H9 (cell line): ENCODE measurements around the gene ZBTB20. TPM values are rescaled to one million over a fixed set of nuclear protein-coding genes. Genes with fewer than 3 reads are reported as not detected.

Experiments
- DNase-seq: peaks from one replicate; pipeline ENCODE4 v3.0.0-alpha.2; 2017
- H2AFZ ChIP-seq: one replicate; pipeline ENCODE4 v1.6.1; 2013; ENCODE audit warnings: mild to moderate bottlenecking, low read length, control low read depth, moderate library complexity
- H2AK5ac ChIP-seq: 2 replicates; pipeline ENCODE4 v1.6.1; 2013; ENCODE audit warnings: low read length, control low read depth, mixed read lengths; ENCODE audit not compliant: insufficient read length
- H2BK120ac ChIP-seq: one replicate; pipeline ENCODE4 v1.6.1; 2013; ENCODE audit warnings: low read depth, mild to moderate bottlenecking, low read length, control low read depth, inconsistent platforms; ENCODE audit not compliant: poor library complexity, severe bottlenecking
- H2BK12ac ChIP-seq: 2 replicates; pipeline ENCODE4 v1.6.1; 2013; ENCODE audit warnings: low read length, control low read depth, mixed read lengths, low read depth; ENCODE audit not compliant: insufficient read length
- H2BK15ac ChIP-seq: 2 replicates; pipeline ENCODE4 v1.6.1; 2013; ENCODE audit warnings: low read depth, low read length, control low read depth
- H2BK20ac ChIP-seq: one replicate; pipeline ENCODE4 v1.6.1; 2013; ENCODE audit warnings: low read depth, mild to moderate bottlenecking, low read length, control low read depth, inconsistent platforms; ENCODE audit not compliant: poor library complexity, severe bottlenecking
- H2BK5ac ChIP-seq: 2 replicates; pipeline ENCODE4 v1.6.1; 2013; ENCODE audit warnings: low read length, control low read depth, mixed read lengths; ENCODE audit not compliant: insufficient read length
- H3K14ac ChIP-seq: 2 replicates; pipeline ENCODE4 v1.6.1; 2013; ENCODE audit warnings: low read length, control low read depth; ENCODE audit not compliant: insufficient read depth
- H3K18ac ChIP-seq: 2 replicates; pipeline ENCODE4 v1.6.1; 2013; ENCODE audit warnings: low read depth, mild to moderate bottlenecking, mixed read lengths, low read length, control low read depth; ENCODE audit not compliant: insufficient read length
- H3K23ac ChIP-seq: 2 replicates; pipeline ENCODE4 v1.6.1; 2013; ENCODE audit warnings: low read length, control low read depth, mixed read lengths, low read depth; ENCODE audit not compliant: insufficient read length
- H3K23me2 ChIP-seq: 2 replicates; pipeline ENCODE4 v1.6.1; 2013; ENCODE audit warnings: low read depth, mild to moderate bottlenecking, mixed read lengths, low read length, control low read depth; ENCODE audit not compliant: insufficient read length, poor library complexity, severe bottlenecking
- H3K27ac ChIP-seq: 2 replicates; pipeline ENCODE4 v1.5.1; 2013; ENCODE audit warnings: low read length, control low read depth, mixed read lengths, low read depth; ENCODE audit not compliant: insufficient read length
- H3K27me3 ChIP-seq: 2 replicates; pipeline ENCODE4 v1.6.1; 2013; ENCODE audit warnings: low read length, control low read depth, inconsistent platforms; ENCODE audit not compliant: insufficient read depth
- H3K4ac ChIP-seq: 2 replicates; pipeline ENCODE4 v1.6.1; 2013; ENCODE audit warnings: low read depth, mild to moderate bottlenecking, control low read depth, inconsistent platforms, low read length, moderate library complexity
- H3K4me1 ChIP-seq: 2 replicates; pipeline ENCODE4 v1.6.1; 2013; ENCODE audit warnings: low read length, control low read depth, inconsistent platforms; ENCODE audit not compliant: insufficient read depth
- H3K4me2 ChIP-seq: 2 replicates; pipeline ENCODE4 v1.6.1; 2013; ENCODE audit warnings: low read length, control low read depth, mixed read lengths; ENCODE audit not compliant: insufficient read length, insufficient read depth
- H3K56ac ChIP-seq: 2 replicates; pipeline ENCODE4 v1.6.1; 2013; ENCODE audit warnings: low read depth, mild to moderate bottlenecking, mixed read lengths, low read length, control low read depth; ENCODE audit not compliant: insufficient read length
- H3K79me1 ChIP-seq: 2 replicates; pipeline ENCODE4 v1.6.1; 2013; ENCODE audit warnings: low read depth, mild to moderate bottlenecking, moderate library complexity, low read length, control low read depth, inconsistent platforms; ENCODE audit not compliant: insufficient read depth, poor library complexity, severe bottlenecking
- H3K79me2 ChIP-seq: 2 replicates; pipeline ENCODE4 v1.6.1; 2013; ENCODE audit warnings: low read length, control low read depth, inconsistent platforms; ENCODE audit not compliant: insufficient read depth
- H3K9ac ChIP-seq: 2 replicates; pipeline ENCODE4 v1.6.1; 2013; ENCODE audit warnings: low read length, control low read depth, mixed read lengths; ENCODE audit not compliant: insufficient read length; ENCODE audit errors: extremely low read depth
- H3K9me3 ChIP-seq: one replicate; pipeline ENCODE4 v1.6.1; 2013; ENCODE audit warnings: low read depth, low read length, inconsistent platforms; ENCODE audit not compliant: control insufficient read depth
- H3T11ph ChIP-seq: one replicate; pipeline ENCODE4 v1.6.1; 2013; ENCODE audit warnings: mild to moderate bottlenecking, low read length, control low read depth, inconsistent platforms
- H4K20me1 ChIP-seq: one replicate; pipeline ENCODE4 v1.6.1; 2013; ENCODE audit not compliant: control insufficient read depth, insufficient read length, insufficient read depth
- H4K5ac ChIP-seq: 2 replicates; pipeline ENCODE4 v1.6.1; 2013; ENCODE audit warnings: low read depth, mild to moderate bottlenecking, mixed read lengths, low read length, control low read depth; ENCODE audit not compliant: insufficient read length
- H4K8ac ChIP-seq: replicated peaks from 2 replicates; pipeline ENCODE4 v1.6.1; 2013; ENCODE audit warnings: low read length, control low read depth, mixed read lengths, low read depth; ENCODE audit not compliant: insufficient read length
- H4K91ac ChIP-seq: 2 replicates; pipeline ENCODE4 v1.6.1; 2013; ENCODE audit warnings: low read depth, mild to moderate bottlenecking, moderate library complexity, mixed read lengths, low read length, control low read depth; ENCODE audit not compliant: insufficient read length
- H3K27ac Mint-ChIP-seq, 3 experiments: 2 replicates in 2 of 3; 3 replicates in 1 of 3; pipeline ENCODE4 v1.8.0; 2020 to 2021; ENCODE audit warnings: mixed read lengths in 3 of 3, mild to moderate bottlenecking in 1 of 3, moderate library complexity in 1 of 3
- H3K27me3 Mint-ChIP-seq: 2 replicates; pipeline ENCODE4 v1.8.0; 2021; ENCODE audit warnings: low read depth, mild to moderate bottlenecking, moderate library complexity, mixed read lengths
- H3K36me3 Mint-ChIP-seq, 3 experiments: 2 replicates in 2 of 3; 3 replicates in 1 of 3; pipeline ENCODE4 v1.8.0; 2020 to 2021; ENCODE audit warnings: low read depth in 3 of 3, mixed read lengths in 3 of 3; ENCODE audit not compliant: insufficient read depth in 1 of 3
- H3K4me1 Mint-ChIP-seq, 2 experiments: 2 replicates each; pipeline ENCODE4 v1.8.0; 2020; ENCODE audit warnings: mixed read lengths in 2 of 2
- H3K4me3 Mint-ChIP-seq, 2 experiments: 2 replicates in 1 of 2; 3 replicates in 1 of 2; pipeline ENCODE4 v1.8.0; 2020 to 2021; ENCODE audit warnings: mild to moderate bottlenecking in 2 of 2, mixed read lengths in 2 of 2, moderate library complexity in 1 of 2
- H3K9me3 Mint-ChIP-seq, 2 experiments: 2 replicates in 1 of 2; 3 replicates in 1 of 2; pipeline ENCODE4 v1.8.0; 2020; ENCODE audit warnings: mild to moderate bottlenecking in 2 of 2, mixed read lengths in 2 of 2, moderate library complexity in 1 of 2
- WGBS: extraction: QIAGEN DNeasy Blood & Tissue Kit; methylation state at CpG from one replicate; pipeline ENCODE4 v1.1.7; 2013; ENCODE audit warnings: missing lambda C conversion rate, low lambda C conversion rate, mixed read lengths; ENCODE audit not compliant: insufficient read length; ENCODE audit errors: extremely low coverage; 5-methylcytosine and 5-hydroxymethylcytosine counted together
- total RNA-seq: library from RNA; stranded (reverse); gene quantifications from 2 replicates; pipeline ENCODE4 v1.2.1, GENCODE V29; 2021
- TF ChIP-seq, protein P1 (sequence below): fragments of 200-600 bp; sonication (generic); conservative IDR thresholded peaks from 3 replicates; pipeline ENCODE4 v1.8.0; 2021; ENCODE audit warnings: antibody characterized with exemption, mild to moderate bottlenecking

Gene ZBTB20
- total RNA-seq, 1 experiment from 2014 or later = 0.70 TPM

- H2BK20ac ChIP-seq = no peak overlapping the region
- TF ChIP-seq, protein P1, sequence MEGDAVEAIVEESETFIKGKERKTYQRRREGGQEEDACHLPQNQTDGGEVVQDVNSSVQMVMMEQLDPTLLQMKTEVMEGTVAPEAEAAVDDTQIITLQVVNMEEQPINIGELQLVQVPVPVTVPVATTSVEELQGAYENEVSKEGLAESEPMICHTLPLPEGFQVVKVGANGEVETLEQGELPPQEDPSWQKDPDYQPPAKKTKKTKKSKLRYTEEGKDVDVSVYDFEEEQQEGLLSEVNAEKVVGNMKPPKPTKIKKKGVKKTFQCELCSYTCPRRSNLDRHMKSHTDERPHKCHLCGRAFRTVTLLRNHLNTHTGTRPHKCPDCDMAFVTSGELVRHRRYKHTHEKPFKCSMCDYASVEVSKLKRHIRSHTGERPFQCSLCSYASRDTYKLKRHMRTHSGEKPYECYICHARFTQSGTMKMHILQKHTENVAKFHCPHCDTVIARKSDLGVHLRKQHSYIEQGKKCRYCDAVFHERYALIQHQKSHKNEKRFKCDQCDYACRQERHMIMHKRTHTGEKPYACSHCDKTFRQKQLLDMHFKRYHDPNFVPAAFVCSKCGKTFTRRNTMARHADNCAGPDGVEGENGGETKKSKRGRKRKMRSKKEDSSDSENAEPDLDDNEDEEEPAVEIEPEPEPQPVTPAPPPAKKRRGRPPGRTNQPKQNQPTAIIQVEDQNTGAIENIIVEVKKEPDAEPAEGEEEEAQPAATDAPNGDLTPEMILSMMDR = no peak
- WGBS = no CpG with 5 or more reads among the region's 1 CpG
These were observed 503.9 kb downstream of the ZBTB20 start for GRCh38 chr3:114642951-114643741.

More at GRCh38 chr3:114642951-114643741, 503.9 kb downstream of the ZBTB20 start:
- no peak overlapping the region for H2BK120ac ChIP-seq
- H3T11ph ChIP-seq = no peak overlapping the region
- no peak overlapping the region for H3K4me3 Mint-ChIP-seq
- H3K9me3 ChIP-seq = no peaks in the 10 kb centered on the region
- no peak overlapping the region for H3K18ac ChIP-seq
- no peaks in the 10 kb centered on the region for H3K9me3 Mint-ChIP-seq
- no peak overlapping the region for H2BK5ac ChIP-seq
- H3K14ac ChIP-seq = no peak overlapping the region
- H2BK12ac ChIP-seq = no peak overlapping the region
- H3K27ac Mint-ChIP-seq = no peak overlapping the region
- H3K4ac ChIP-seq = no peak overlapping the region
- H3K79me2 ChIP-seq = no peaks in the 10 kb centered on the region
- H3K56ac ChIP-seq = no peak overlapping the region
- no peaks in the 10 kb centered on the region for H4K20me1 ChIP-seq
- H4K8ac ChIP-seq = no peak overlapping the region
- H3K36me3 Mint-ChIP-seq = no peaks in the 10 kb centered on the region
- H2AK5ac ChIP-seq = no peak overlapping the region
- H3K4me1 ChIP-seq = no peaks in the 10 kb centered on the region; the same call in 1 of the 2 replicates
- no peak for DNase-seq
- H3K4me2 ChIP-seq = no peak overlapping the region
- no peaks in the 10 kb centered on the region for H3K27me3 Mint-ChIP-seq
- no peak overlapping the region for H3K9ac ChIP-seq
- H3K23me2 ChIP-seq = no peaks in the 10 kb centered on the region
- H4K91ac ChIP-seq = no peak overlapping the region
- no peak overlapping the region for H4K5ac ChIP-seq
- H3K4me1 Mint-ChIP-seq = peaks cover 14 to 16% of the 10 kb centered on the region in 2 experiments
- H2AFZ ChIP-seq = no peak overlapping the region
- no peaks in the 10 kb centered on the region for H3K27me3 ChIP-seq
- H3K23ac ChIP-seq = no peak overlapping the region
- H2BK15ac ChIP-seq = no peak overlapping the region
- no peak overlapping the region for H3K27ac ChIP-seq
- no peaks in the 10 kb centered on the region for H3K79me1 ChIP-seq
